ENCODE data around the gene CLIC4. TPM values are rescaled to one million over a fixed set of nuclear protein-coding genes. Genes with fewer than 3 reads are reported as not detected.
"Not testable (repeated sequence)": the region's sequence is repeated elsewhere in the genome, so short reads cannot be mapped to it uniquely, and the experiment has no call there.

Gene CLIC4
- total RNA-seq, 1 experiment from 2014 or later = 169 TPM

- H3K4me1 ChIP-seq = no peaks in the 10 kb centered on the region
- no peaks in the 10 kb centered on the region for H3K27me3 ChIP-seq
- H3K36me3 ChIP-seq = no peaks in the 10 kb centered on the region
- no peaks in the 10 kb centered on the region for H3K9me3 ChIP-seq (replicated peaks)
- no peak overlapping the region for H3K27ac ChIP-seq
- no peak overlapping the region for H3K4me3 ChIP-seq
- DNase-seq = no peak
These were observed 143.1 kb downstream of the CLIC4 start for GRCh38 chr1:24888061-24888970.

- Histone ChIP-seq H3K4me1 (no peaks in the 10 kb centered on the region), H3K9me3 (replicated peaks) (no peaks in the 10 kb centered on the region), H3K36me3 (no peaks in the 10 kb centered on the region), H3K27me3 (no peaks in the 10 kb centered on the region), H3K27ac (no peak overlapping the region), H3K4me3 (no peak overlapping the region)
- DNase-seq = no peak
These were observed 143.9 kb downstream of the CLIC4 start for GRCh38 chr1:24888971-24889676.

GRCh38 chr1:24890887-24891286, 145.6 kb downstream of the CLIC4 start:
- no peak overlapping the region for H3K4me3 ChIP-seq
- H3K27me3 ChIP-seq = 0 out of 2 replicates have a peak, but pooled peaks cover 5% of the 10 kb centered on the region
- H3K36me3 ChIP-seq = no peaks in the 10 kb centered on the region
- no peak for DNase-seq
- H3K27ac ChIP-seq = no peak overlapping the region
- H3K4me1 ChIP-seq = no peaks in the 10 kb centered on the region
- no peaks in the 10 kb centered on the region for H3K9me3 ChIP-seq (replicated peaks)

GRCh38 chr1:24891367-24891766, 146.1 kb downstream of the CLIC4 start:
- not testable (repeated sequence) for H3K4me3 ChIP-seq; H3K9me3 ChIP-seq (replicated peaks); H3K27ac ChIP-seq; H3K4me1 ChIP-seq; H3K27me3 ChIP-seq; H3K36me3 ChIP-seq; DNase-seq

GRCh38 chr1:24892188-24893153, 147.2 kb downstream of the CLIC4 start:
- no peak overlapping the region for H3K27ac ChIP-seq

GRCh38 chr1:24893431-24893830, 148.2 kb downstream of the CLIC4 start:
- no peaks in the 10 kb centered on the region for H3K4me1 ChIP-seq
- peaks cover 18% of the 10 kb centered on the region; the same call in 1 of the 2 replicates for H3K27me3 ChIP-seq
- no peak overlapping the region for H3K27ac ChIP-seq
- no peak for DNase-seq
- no peaks in the 10 kb centered on the region for H3K9me3 ChIP-seq (replicated peaks)
- H3K4me3 ChIP-seq = no peak overlapping the region
- H3K36me3 ChIP-seq = no peaks in the 10 kb centered on the region

More at GRCh38 chr1:24892188-24893153, 147.2 kb downstream of the CLIC4 start:
- Histone ChIP-seq H3K9me3 (replicated peaks) (no peaks in the 10 kb centered on the region), H3K4me1 (no peaks in the 10 kb centered on the region), H3K4me3 (no peak overlapping the region), H3K36me3 (no peaks in the 10 kb centered on the region), H3K27me3 (0 out of 2 replicates have a peak, but pooled peaks cover 9% of the 10 kb centered on the region)
- no peak for DNase-seq

Other genes with a start within 250 kb of the CLIC4 start
- 0.18 and 0.25 TPM in 2 replicates for gene RCAN3, start 242.6 kb upstream of the CLIC4 start, total RNA-seq (2014; rRNA removed; shearing (Covaris generic))
- gene NCMAP, start 189.4 kb upstream of the CLIC4 start, total RNA-seq (2014; rRNA removed; shearing (Covaris generic)) = not detected in 2 replicates
- 114 and 131 TPM in 2 replicates for gene SRRM1, start 102.1 kb upstream of the CLIC4 start, total RNA-seq (2014; rRNA removed; shearing (Covaris generic))
- 0.02 TPM in 1 of 2 replicates, not detected in the other for gene RUNX3, start 184.8 kb downstream of the CLIC4 start, total RNA-seq (2014; rRNA removed; shearing (Covaris generic))

Data from SJCRH30 (cell line).